NB4 (cell line): ENCODE data around the gene BFSP1.

Experiments
- CTCF ChIP-seq: IDR thresholded peaks from one replicate; pipeline ENCODE4 v1.5.1; 2012; ENCODE audit warnings: low read depth, low read length
- MAX ChIP-seq: IDR thresholded peaks from 2 replicates; pipeline ENCODE4 v1.6.1; 2011; ENCODE audit warnings: low read depth, low read length
- POLR2A ChIP-seq: IDR thresholded peaks from 2 replicates; pipeline ENCODE4 v1.6.1; 2011; ENCODE audit warnings: mild to moderate bottlenecking; ENCODE audit not compliant: insufficient read length; ENCODE audit errors: extremely low read depth

- TF ChIP-seq MAX, result no peak
- TF ChIP-seq CTCF, result no peak
- TF ChIP-seq POLR2A, result no peak
Measured at GRCh38 chr20:17513939-17514338, 17.2 kb downstream of the BFSP1 start.
